Measurements from ENCODE around the gene AKR1A1.

DNA sequence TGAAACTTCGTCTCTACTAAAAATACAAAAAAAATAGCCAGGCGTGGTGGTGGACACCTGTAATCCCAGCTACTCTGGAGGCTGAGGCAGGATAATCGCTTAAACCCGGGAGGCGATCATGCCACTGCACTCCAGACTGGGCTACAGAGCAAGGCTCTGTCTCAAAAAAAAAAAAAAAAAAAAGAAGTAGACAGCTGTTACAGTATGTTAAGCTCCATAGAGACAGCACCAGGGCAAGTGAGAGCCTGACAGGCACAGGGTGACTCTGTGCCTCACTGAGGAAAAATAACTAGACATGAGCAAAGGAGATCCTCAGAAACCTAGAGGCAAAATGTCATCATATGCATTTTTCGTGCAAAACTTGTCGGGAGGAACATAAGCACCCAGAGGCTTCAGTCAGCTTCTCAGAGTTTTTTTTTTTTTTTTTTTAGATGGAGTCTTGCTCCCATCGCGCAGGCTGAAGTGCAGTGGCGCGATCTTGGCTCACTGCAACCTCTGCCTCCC lies 19.9 kb upstream of the AKR1A1 start:
- TF ChIP-seq SAP30 (IDR thresholded peaks at IDR 0.05; ENCODE audit: insufficient read depth, insufficient replicate concordance, low read length) = no peak
- no peak for TF ChIP-seq KDM1A (IDR thresholded peaks at IDR 0.05; ENCODE audit: borderline replicate concordance, low read length)
- no peak for TF ChIP-seq EZH2 (IDR thresholded peaks at IDR 0.05; ENCODE audit: low read depth, low read length, severe bottlenecking)
- no peak for TF ChIP-seq SIN3A (conservative IDR thresholded peaks at IDR 0.05 in 1 of 2, IDR thresholded peaks at IDR 0.05 in 1 of 2; ENCODE audit: low read depth in 1 of 2, low read length in 2 of 2)
- TF ChIP-seq ZNF274 (IDR thresholded peaks at IDR 0.05; ENCODE audit: borderline replicate concordance, extremely low read depth, low read length) = no peak
- TF ChIP-seq, protein P1, sequence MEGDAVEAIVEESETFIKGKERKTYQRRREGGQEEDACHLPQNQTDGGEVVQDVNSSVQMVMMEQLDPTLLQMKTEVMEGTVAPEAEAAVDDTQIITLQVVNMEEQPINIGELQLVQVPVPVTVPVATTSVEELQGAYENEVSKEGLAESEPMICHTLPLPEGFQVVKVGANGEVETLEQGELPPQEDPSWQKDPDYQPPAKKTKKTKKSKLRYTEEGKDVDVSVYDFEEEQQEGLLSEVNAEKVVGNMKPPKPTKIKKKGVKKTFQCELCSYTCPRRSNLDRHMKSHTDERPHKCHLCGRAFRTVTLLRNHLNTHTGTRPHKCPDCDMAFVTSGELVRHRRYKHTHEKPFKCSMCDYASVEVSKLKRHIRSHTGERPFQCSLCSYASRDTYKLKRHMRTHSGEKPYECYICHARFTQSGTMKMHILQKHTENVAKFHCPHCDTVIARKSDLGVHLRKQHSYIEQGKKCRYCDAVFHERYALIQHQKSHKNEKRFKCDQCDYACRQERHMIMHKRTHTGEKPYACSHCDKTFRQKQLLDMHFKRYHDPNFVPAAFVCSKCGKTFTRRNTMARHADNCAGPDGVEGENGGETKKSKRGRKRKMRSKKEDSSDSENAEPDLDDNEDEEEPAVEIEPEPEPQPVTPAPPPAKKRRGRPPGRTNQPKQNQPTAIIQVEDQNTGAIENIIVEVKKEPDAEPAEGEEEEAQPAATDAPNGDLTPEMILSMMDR (IDR thresholded peaks at IDR 0.05; ENCODE audit: control extremely low read depth in 1 of 3, insufficient read depth in 1 of 3, low read depth in 1 of 3, low read length in 3 of 3) = no peak
- no peak for TF ChIP-seq RBBP5 (IDR thresholded peaks at IDR 0.05; ENCODE audit: borderline replicate concordance, low read depth, low read length)
